Measurements from ENCODE around the gene PITPNB. TPM values are rescaled to one million over a fixed set of nuclear protein-coding genes. Genes with fewer than 3 reads are reported as not detected.
A peak's percentile ranks its signal among the peaks of the same experiment; 100 is the strongest.

Gene PITPNB
- total and polyA plus RNA-seq, 8 donors: 51.1 to 79.3 (median 71.2) TPM

DNA sequence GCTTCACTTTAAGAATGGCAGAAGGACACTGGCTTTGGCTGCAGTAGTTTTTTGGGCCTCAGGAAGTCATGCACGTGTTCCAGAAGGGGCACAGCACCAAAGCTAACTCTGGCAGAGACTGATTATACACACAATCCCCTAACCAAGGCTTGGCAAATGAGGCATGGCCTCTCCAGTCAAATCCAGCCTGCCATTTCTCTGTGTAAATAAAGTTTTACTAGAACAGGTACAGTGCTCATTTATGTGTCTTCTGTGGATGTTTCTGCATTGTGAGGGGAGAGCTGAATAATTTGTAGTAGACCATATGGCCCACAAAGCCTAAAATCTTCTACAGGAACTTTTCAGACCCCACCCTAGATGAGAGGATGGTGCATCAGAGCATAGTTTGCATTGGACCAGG is 71.1 kb downstream of the PITPNB start:
- intact Hi-C loops (cut with DNase I): no loop called here
- Histone ChIP-seq H3K27ac (no peak overlapping the region), H3K9me3 (no peaks in the 10 kb centered on the region), H3K27me3 (no peaks in the 10 kb centered on the region), H3K36me3 (peaks cover 0 to 57% of the 10 kb centered on the region in 2 donors), H3K4me3 (no peak overlapping the region), H3K4me1 (peaks cover 11 to 13% of the 10 kb centered on the region in 2 donors)
- TF ChIP-seq, protein P1, sequence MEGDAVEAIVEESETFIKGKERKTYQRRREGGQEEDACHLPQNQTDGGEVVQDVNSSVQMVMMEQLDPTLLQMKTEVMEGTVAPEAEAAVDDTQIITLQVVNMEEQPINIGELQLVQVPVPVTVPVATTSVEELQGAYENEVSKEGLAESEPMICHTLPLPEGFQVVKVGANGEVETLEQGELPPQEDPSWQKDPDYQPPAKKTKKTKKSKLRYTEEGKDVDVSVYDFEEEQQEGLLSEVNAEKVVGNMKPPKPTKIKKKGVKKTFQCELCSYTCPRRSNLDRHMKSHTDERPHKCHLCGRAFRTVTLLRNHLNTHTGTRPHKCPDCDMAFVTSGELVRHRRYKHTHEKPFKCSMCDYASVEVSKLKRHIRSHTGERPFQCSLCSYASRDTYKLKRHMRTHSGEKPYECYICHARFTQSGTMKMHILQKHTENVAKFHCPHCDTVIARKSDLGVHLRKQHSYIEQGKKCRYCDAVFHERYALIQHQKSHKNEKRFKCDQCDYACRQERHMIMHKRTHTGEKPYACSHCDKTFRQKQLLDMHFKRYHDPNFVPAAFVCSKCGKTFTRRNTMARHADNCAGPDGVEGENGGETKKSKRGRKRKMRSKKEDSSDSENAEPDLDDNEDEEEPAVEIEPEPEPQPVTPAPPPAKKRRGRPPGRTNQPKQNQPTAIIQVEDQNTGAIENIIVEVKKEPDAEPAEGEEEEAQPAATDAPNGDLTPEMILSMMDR (IDR thresholded peaks at IDR 0.05): no peak
- no peak for ATAC-seq
- no peak for DNase-seq

DNA sequence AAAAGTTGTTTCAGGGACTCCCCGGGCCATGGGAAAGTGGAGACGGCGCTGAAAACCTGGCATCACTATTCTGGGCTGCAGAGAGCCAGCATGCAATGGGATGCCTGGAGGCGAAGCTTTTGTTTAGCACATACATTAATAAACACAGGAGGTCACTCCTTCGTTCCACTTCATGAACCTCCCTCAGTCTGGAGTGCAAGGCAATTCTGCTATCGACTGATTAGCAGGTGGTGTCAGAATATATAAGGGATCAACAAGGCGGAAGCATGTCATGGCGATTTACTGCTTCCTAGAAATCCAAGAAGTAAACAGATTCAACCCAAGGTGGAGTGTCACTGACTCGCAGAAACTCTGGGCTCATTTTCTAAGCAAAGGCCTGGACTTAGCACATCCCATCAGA is 72.1 kb downstream of the PITPNB start:
- no peak for DNase-seq
- Histone ChIP-seq H3K27ac (no peak overlapping the region), H3K36me3 (peaks cover 0 to 52% of the 10 kb centered on the region in 2 donors), H3K4me1 (peaks cover 11 to 13% of the 10 kb centered on the region in 2 donors), H3K27me3 (no peaks in the 10 kb centered on the region), H3K9me3 (no peaks in the 10 kb centered on the region), H3K4me3 (no peak overlapping the region)
- intact Hi-C loops (cut with DNase I): no loop called here
- TF ChIP-seq, protein P1 (IDR thresholded peaks at IDR 0.05): no peak
- ATAC-seq: no peak

DNA sequence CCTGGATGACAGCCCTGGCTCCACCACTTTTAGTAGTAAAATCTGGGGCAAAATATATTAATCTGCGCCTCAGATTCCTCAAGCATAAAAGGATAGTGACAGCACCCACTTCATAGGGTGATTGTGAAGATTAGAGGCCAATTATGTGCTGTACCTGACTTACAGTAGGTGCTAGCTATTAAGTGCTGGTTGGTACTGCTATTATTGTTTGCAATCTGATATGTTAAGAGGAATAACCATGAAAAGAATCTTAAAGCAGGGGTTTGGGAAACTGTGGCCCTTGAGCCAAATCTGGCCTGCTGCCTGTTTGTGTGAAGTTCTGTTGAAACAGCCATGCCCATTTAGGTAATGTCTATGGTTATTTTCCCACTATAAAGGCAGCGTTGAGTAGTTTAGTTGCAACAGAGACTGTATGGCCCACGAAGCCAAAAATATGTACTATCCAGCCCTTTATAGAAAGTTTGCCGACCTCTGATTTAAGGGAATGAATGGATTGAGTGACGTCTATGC is 72.8 kb downstream of the PITPNB start:
- DNase-seq (no peak), ATAC-seq (peak; percentile 63)
- Histone ChIP-seq H3K36me3 (peaks cover 0 to 47% of the 10 kb centered on the region in 2 donors), H3K27me3 (no peaks in the 10 kb centered on the region), H3K9me3 (no peaks in the 10 kb centered on the region), H3K4me1 (peaks cover 11 to 13% of the 10 kb centered on the region in 2 donors), H3K27ac (no peak overlapping the region), H3K4me3 (no peak overlapping the region)
- intact Hi-C loops (cut with DNase I): no loop called here
- TF ChIP-seq, protein P1 (IDR thresholded peaks at IDR 0.05): no peak

DNA sequence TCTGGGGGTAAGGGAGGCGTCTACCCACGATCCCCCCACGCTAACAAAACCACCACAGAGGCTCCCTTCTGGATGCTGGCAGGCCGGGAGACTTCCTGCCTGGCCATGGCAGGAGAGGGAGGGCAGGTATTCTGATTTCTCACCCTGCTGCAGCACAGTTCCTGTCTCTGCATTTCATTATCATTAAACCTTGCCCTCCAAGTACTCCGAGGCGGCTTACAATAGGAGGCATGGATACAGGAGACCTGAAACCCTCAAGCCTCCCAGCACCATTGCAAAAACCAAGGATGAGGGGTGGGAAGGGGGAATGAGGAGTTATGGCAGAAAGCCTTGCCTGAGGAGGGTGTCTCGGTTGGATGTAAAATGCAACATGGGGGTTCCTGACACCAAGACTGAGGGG is 73.4 kb downstream of the PITPNB start:
- H3K27me3 ChIP-seq: no peaks in the 10 kb centered on the region
- H3K36me3 ChIP-seq: peaks cover 0 to 47% of the 10 kb centered on the region in 2 donors
- DNase-seq: no peak
- H3K9me3 ChIP-seq: no peaks in the 10 kb centered on the region
- TF ChIP-seq, protein P1 (IDR thresholded peaks at IDR 0.05): no peak
- H3K27ac ChIP-seq: no peak overlapping the region
- peaks cover 11 to 12% of the 10 kb centered on the region in 2 donors for H3K4me1 ChIP-seq
- intact Hi-C loops (cut with DNase I): no loop called here
- no peak overlapping the region for H3K4me3 ChIP-seq
- ATAC-seq: no peak

DNA sequence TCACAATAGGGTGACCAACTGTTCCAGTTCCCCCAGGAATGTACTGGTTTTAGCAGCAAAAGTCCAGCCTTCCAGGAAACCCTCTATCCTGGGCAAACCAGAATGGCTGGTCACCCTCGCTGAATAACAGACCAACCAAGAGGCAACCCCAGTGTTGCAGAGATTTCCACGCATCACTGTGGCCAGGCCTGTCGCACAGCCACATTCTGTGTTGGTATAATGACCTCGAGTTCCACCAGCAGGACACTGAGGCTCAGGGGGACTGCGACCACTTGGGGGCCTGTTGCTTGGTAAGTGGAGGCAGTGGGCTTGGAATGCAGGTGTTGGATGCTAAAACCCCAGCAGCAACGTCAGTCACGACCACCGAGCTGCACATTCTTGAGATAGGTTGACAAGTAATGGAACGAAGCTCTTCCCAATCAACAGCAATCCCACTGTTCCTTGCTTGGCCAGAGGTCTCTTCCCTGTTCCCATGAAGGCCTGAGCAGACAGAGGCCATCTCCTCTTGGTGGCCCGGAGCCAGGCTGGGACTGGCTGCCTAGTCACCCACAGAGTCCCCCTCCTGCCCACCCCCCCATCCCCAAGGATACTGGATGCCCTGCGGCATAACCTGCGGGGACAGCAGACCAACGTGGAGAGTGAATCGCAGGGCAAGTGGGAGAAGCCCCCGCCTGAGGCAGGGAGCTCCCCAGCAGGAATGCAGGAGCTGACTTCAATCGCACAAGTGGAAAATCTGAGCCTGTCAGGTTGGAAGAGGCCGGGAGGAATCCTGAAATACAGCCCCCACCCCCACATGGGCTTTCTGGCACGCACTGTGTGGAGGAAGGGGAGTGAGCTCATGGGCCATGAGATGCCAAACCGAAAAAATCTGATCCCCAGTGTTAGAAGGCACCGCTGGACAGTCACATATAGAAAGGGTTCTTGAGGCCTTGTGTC is 74.1 kb downstream of the PITPNB start:
- ATAC-seq: no peak
- intact Hi-C loops (cut with DNase I): no loop called here
- DNase-seq: no peak
- H3K27ac ChIP-seq: no peak overlapping the region
- H3K9me3 ChIP-seq: no peaks in the 10 kb centered on the region
- TF ChIP-seq, protein P1 (IDR thresholded peaks at IDR 0.05): no peak
- no peaks in the 10 kb centered on the region for H3K27me3 ChIP-seq
- peaks cover 4 to 5% of the 10 kb centered on the region in 2 donors for H3K4me1 ChIP-seq
- H3K4me3 ChIP-seq: no peak overlapping the region
- H3K36me3 ChIP-seq: peaks cover 0 to 40% of the 10 kb centered on the region in 2 donors

Data from left lung (tissue), 10 donors.